Mucosa of stomach (tissue), 1 donor: ENCODE data around the gene FASTKD3.

ENCODE experiments used
- H3K27me3 ChIP-seq: one replicate; pipeline ENCODE4 v1.7.0; 2013; ENCODE audit warnings: mild to moderate bottlenecking, low read length; ENCODE audit not compliant: control insufficient read depth, insufficient read depth
- H3K36me3 ChIP-seq: one replicate; pipeline ENCODE4 v1.7.0; 2013; ENCODE audit warnings: low read length; ENCODE audit not compliant: control insufficient read depth, insufficient read depth
- H3K4me1 ChIP-seq: one replicate; pipeline ENCODE4 v1.7.0; 2013; ENCODE audit warnings: mild to moderate bottlenecking, low read length; ENCODE audit not compliant: control insufficient read depth, insufficient read depth
- H3K4me3 ChIP-seq: one replicate; pipeline ENCODE4 v1.7.0; 2013; ENCODE audit warnings: low read length
- H3K9ac ChIP-seq: one replicate; pipeline ENCODE4 v1.7.0; 2013; ENCODE audit warnings: mild to moderate bottlenecking, low read length, moderate library complexity
- H3K9me3 ChIP-seq: one replicate; pipeline ENCODE4 v1.7.0; 2013; ENCODE audit warnings: mild to moderate bottlenecking, low read length, moderate library complexity; ENCODE audit not compliant: control insufficient read depth
- donor health status: Pancreatic carcinoma.

FASTKD3 gene

DNA sequence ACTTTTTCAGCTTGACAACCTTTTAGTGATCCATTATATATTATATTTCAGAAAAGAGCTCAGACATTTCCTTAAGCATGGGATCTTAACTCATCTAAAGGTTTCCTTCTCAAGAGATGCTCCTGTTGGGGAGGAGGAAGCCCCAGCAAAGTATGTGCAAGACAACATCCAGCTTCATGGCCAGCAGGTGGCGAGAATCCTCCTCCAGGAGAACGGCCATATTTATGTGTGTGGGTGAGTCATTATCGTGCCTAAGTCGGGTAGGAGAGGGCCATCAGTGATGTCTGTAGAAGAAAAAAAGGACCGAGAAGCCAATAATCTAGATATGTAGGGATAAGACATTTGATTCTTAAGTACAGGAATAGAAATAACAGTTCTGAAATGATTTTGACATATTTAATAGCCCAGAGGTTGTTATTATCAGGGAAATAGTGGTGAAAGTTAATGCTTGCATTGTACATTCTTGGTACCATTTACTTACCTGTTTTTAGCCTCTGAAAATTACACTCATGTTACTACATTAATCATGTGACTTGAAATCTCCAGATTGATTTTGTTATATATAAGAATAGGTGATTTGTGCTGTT is 28.3 kb upstream of the FASTKD3 start:
- H3K36me3 ChIP-seq: peaks cover 5% of the 10 kb centered on the region
- peaks cover 15% of the 10 kb centered on the region for H3K4me1 ChIP-seq
- no peaks in the 10 kb centered on the region for H3K9me3 ChIP-seq
- no peak overlapping the region for H3K9ac ChIP-seq
- no peak overlapping the region for H3K4me3 ChIP-seq
- H3K27me3 ChIP-seq: no peaks in the 10 kb centered on the region

DNA sequence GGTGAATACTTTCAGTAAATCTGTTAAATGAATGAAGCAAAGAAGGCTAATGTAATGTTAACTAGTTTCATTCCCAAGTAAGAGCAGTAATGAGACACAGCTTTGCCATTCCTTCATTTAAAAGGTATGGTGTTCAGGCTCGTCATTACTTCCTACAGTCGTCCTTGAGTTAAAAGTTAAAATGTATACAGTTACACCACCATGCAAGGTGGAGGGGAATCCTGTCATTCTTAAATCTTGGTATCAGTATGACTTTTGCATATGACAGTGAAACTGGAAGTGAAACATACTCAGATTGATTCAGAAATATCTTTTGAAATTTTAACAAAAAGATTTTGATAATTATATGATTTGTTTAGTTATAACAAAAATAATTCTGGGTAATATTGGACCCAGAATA is 26.0 kb upstream of the FASTKD3 start:
- Histone ChIP-seq H3K9me3 (no peaks in the 10 kb centered on the region), H3K9ac (no peak overlapping the region), H3K4me3 (no peak overlapping the region), H3K4me1 (peaks cover 15% of the 10 kb centered on the region), H3K27me3 (no peaks in the 10 kb centered on the region), H3K36me3 (peaks cover 5% of the 10 kb centered on the region)

DNA sequence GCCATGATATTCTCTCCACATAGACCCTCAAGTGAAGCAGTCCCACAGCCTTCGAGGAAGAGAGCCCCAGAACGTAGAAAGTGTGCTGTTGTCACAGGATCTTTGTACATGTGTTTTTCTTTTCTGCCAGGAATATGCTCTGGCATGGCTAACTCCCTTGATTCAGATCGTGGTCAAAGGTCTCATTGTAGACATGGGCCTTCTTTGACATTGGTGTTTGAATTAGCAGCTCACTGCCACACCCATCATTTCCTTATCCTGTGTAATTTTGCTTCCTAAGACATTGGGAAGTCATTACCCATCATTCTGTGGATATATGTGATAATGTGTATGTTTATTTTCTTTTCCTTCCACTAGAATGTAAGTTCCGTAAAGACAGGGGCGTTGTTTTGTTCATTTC is 25.6 kb upstream of the FASTKD3 start:
- peaks cover 5% of the 10 kb centered on the region for H3K36me3 ChIP-seq
- no peak overlapping the region for H3K4me3 ChIP-seq
- peaks cover 15% of the 10 kb centered on the region for H3K4me1 ChIP-seq
- H3K9me3 ChIP-seq: no peaks in the 10 kb centered on the region
- no peaks in the 10 kb centered on the region for H3K27me3 ChIP-seq
- H3K9ac ChIP-seq: no peak overlapping the region

- H3K9ac ChIP-seq: no peak overlapping the region
- no peaks in the 10 kb centered on the region for H3K36me3 ChIP-seq
Observed at GRCh38 chr5:7888901-7889300, 20.1 kb upstream of the FASTKD3 start.

DNA sequence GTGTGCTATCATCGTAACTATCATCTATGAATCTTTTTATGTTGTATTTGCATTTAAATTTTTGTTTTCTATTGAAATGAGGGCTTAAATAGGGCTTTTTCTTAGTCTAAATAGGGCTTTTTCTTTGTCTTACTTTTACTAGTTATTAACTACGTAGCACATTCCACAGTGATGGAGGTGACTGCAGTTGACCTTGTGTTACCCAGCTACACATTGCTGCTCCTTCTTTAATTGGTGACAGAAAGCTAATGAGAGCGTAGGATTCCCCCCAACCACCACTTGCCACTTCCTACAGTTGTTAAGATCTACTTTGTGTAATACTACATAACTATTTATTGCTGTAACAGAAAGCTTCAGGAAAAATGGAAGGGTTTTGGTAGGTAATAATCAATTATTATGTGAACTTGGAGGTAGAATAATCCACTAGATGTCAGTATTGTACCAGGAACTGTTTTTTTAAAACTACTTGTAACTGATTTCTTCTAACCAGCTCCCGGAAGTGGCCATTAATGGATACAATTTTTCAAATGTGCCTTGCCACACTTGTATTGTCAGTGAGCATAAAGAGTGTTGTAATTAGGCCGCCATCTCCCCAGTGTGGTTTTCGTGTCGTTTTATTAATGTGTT is 18.1 kb upstream of the FASTKD3 start:
- H3K27me3 ChIP-seq: no peaks in the 10 kb centered on the region
- H3K9ac ChIP-seq: no peak overlapping the region
- H3K36me3 ChIP-seq: no peaks in the 10 kb centered on the region
- no peaks in the 10 kb centered on the region for H3K9me3 ChIP-seq
- H3K4me1 ChIP-seq: no peaks in the 10 kb centered on the region
- H3K4me3 ChIP-seq: no peak overlapping the region

More at GRCh38 chr5:7888901-7889300, 20.1 kb upstream of the FASTKD3 start:
- Histone ChIP-seq H3K4me3 (no peak overlapping the region), H3K9me3 (no peaks in the 10 kb centered on the region), H3K27me3 (no peaks in the 10 kb centered on the region), H3K4me1 (no peaks in the 10 kb centered on the region)

GRCh38 chr5:7884491-7885267 is 15.8 kb upstream of the FASTKD3 start:
- peaks cover 9% of the 10 kb centered on the region for H3K36me3 ChIP-seq
- no peaks in the 10 kb centered on the region for H3K9me3 ChIP-seq
- peaks cover 2% of the 10 kb centered on the region for H3K4me1 ChIP-seq
- H3K9ac ChIP-seq: no peak overlapping the region
- no peak overlapping the region for H3K4me3 ChIP-seq
- no peaks in the 10 kb centered on the region for H3K27me3 ChIP-seq

DNA sequence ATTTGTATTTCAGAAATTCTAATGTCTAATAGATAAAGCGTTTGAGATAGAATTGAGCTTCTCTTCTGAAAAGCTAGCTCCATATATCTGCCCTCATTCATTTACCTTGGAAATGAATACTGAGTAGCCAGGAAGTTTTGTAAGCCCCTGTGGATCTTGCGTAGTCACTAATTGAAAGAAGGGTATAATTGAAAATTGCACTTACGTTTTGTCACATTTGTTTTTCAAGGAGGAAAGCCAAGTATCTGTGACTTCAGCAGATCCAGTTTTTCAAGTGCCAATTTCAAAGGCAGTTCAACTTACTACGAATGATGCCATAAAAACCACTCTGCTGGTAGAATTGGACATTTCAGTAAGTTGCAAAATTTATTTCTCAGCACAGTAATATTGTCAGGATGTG is 14.1 kb upstream of the FASTKD3 start:
- no peak overlapping the region for H3K9ac ChIP-seq
- no peak overlapping the region for H3K4me3 ChIP-seq
- no peaks in the 10 kb centered on the region for H3K27me3 ChIP-seq
- H3K36me3 ChIP-seq: peaks cover 13% of the 10 kb centered on the region
- H3K4me1 ChIP-seq: peaks cover 18% of the 10 kb centered on the region
- no peaks in the 10 kb centered on the region for H3K9me3 ChIP-seq

GRCh38 chr5:7881816-7882215 is 13.0 kb upstream of the FASTKD3 start:
- Histone ChIP-seq H3K4me3 (no peak overlapping the region), H3K27me3 (no peaks in the 10 kb centered on the region), H3K9ac (no peak overlapping the region), H3K36me3 (peaks cover 14% of the 10 kb centered on the region), H3K9me3 (no peaks in the 10 kb centered on the region), H3K4me1 (peaks cover 22% of the 10 kb centered on the region)

- Histone ChIP-seq H3K9me3 (no peaks in the 10 kb centered on the region), H3K4me3 (no peak overlapping the region), H3K4me1 (peaks cover 22% of the 10 kb centered on the region), H3K36me3 (peaks cover 19% of the 10 kb centered on the region), H3K9ac (no peak overlapping the region), H3K27me3 (no peaks in the 10 kb centered on the region)
Observed at GRCh38 chr5:7881091-7881490, 12.3 kb upstream of the FASTKD3 start.

DNA sequence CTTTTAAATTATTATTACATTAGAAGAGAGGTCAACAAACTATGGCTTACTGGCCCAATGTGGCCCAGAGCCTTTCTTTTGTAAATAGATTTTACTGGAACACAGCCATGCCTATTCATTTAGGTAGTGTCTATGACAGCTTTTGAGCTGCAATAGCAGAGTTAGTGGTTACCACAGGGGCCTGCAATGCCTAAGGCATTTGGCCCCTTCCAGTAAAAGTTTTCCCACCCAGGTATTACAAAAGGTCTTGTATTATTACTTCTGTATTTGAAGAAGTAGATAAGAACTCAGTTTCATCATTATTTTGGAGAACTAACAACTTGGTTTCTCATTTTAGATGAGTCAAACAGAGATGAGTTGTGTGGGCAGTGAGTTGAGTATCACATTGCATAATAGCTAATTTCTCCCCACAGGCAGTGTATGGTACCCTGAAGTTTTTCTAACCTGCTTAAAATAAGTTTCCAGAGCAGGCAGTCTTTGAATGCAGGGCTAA is 9.6 kb upstream of the FASTKD3 start:
- Histone ChIP-seq H3K9me3 (no peaks in the 10 kb centered on the region), H3K9ac (no peak overlapping the region), H3K36me3 (peaks cover 19% of the 10 kb centered on the region), H3K4me3 (no peak overlapping the region), H3K27me3 (no peaks in the 10 kb centered on the region), H3K4me1 (peaks cover 22% of the 10 kb centered on the region)

DNA sequence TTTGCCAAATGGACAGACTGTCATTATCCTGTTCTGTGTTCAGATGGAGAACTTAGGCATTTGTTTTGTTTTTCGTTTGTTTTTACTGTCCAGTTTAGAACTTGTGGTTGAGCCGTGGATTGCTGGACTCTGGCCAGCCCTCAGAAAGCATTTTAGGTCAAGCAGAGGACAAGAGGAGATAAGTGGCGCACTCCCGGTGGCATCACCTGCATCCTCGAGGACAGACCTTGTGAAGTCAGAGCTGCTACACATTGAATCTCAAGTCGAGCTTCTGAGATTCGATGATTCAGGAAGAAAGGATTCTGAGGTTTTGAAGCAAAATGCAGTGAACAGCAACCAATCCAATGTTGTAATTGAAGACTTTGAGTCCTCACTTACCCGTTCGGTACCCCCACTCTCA is 9.0 kb upstream of the FASTKD3 start:
- no peaks in the 10 kb centered on the region for H3K27me3 ChIP-seq
- H3K4me3 ChIP-seq: no peak overlapping the region
- no peaks in the 10 kb centered on the region for H3K9me3 ChIP-seq
- H3K36me3 ChIP-seq: peaks cover 19% of the 10 kb centered on the region
- peaks cover 22% of the 10 kb centered on the region for H3K4me1 ChIP-seq
- H3K9ac ChIP-seq: no peak overlapping the region

- Histone ChIP-seq H3K4me3 (no peak overlapping the region), H3K27me3 (no peaks in the 10 kb centered on the region), H3K9ac (no peak overlapping the region), H3K4me1 (peaks cover 22% of the 10 kb centered on the region), H3K9me3 (no peaks in the 10 kb centered on the region), H3K36me3 (peaks cover 19% of the 10 kb centered on the region)
Observed at GRCh38 chr5:7876867-7877266, 8.0 kb upstream of the FASTKD3 start.
